Measurements from ENCODE around the gene E2F4. TPM values are rescaled to one million over a fixed set of nuclear protein-coding genes. Genes with fewer than 3 reads are reported as not detected.
A peak's percentile ranks its signal among the peaks of the same experiment; 100 is the strongest.

Gene E2F4
- polyA plus RNA-seq, 1 donor (not counting 4 experiments of a cell fraction or from before 2014, with no cell fraction given): 64.7 TPM

GRCh38 chr16:67154578-67155294, 37.2 kb upstream of the E2F4 start:
- H2AFZ ChIP-seq (ENCODE audit: control insufficient read depth, low read length): no peak overlapping the region
- dilution Hi-C loops (cut with MboI; ENCODE audit: extremely low pct_ligation_motif_present, low sequenced_read_pairs): no loop called here
- FAIRE-seq: no peak

GRCh38 chr16:67155295-67156142, 36.4 kb upstream of the E2F4 start:
- TF ChIP-seq CTCF (optimal IDR thresholded peaks at IDR 0.05 in 1 of 3, IDR thresholded peaks at IDR 0.05 in 1 of 3, conservative IDR thresholded peaks at IDR 0.05 in 1 of 3; ENCODE audit: extremely low read depth in 1 of 3, insufficient read depth in 2 of 3, low read length in 3 of 3) (peak; percentile 65 to 93 (median 89)), EZH2 (IDR thresholded peaks at IDR 0.05; ENCODE audit: low read length) (no peak)
- no peak overlapping the region for H2AFZ ChIP-seq (ENCODE audit: control insufficient read depth, low read length)
- no peak overlapping the region for H3K27ac ChIP-seq (ENCODE audit: control insufficient read depth, insufficient read depth, low read length)
- DNase-seq (ENCODE audit: low read depth, low spot score): no peak
- no peaks in the 10 kb centered on the region for H3K9me3 ChIP-seq (ENCODE audit: control insufficient read depth, low read depth, low read length)
- H3K4me3 ChIP-seq (ENCODE audit: control insufficient read depth in 2 of 3, extremely low read depth in 1 of 3, insufficient read depth in 2 of 3, low read depth in 1 of 3, low read length in 3 of 3): no peak overlapping the region
- H3K9me1 ChIP-seq (ENCODE audit: control insufficient read depth, extremely low read depth, insufficient read depth, low read length): peaks cover 3% of the 10 kb centered on the region
- no peaks in the 10 kb centered on the region for H3K79me2 ChIP-seq (ENCODE audit: control insufficient read depth, insufficient read depth, low read length)
- H3K36me3 ChIP-seq (ENCODE audit: control insufficient read depth in 2 of 2, extremely low read depth in 1 of 2, insufficient read depth in 2 of 2, low read length in 2 of 2): peaks cover 0 to 5% of the 10 kb centered on the region in 2 experiments
- dilution Hi-C loops (cut with MboI; ENCODE audit: extremely low pct_ligation_motif_present, low sequenced_read_pairs): no loop called here
- H3K9ac ChIP-seq (ENCODE audit: control insufficient read depth, extremely low read depth, insufficient read depth, low read length): no peak overlapping the region
- peaks cover 11% of the 10 kb centered on the region for H3K4me1 ChIP-seq (ENCODE audit: control insufficient read depth, extremely low read depth, insufficient read depth, low read length)
- H4K20me1 ChIP-seq (ENCODE audit: control insufficient read depth, extremely low read depth, insufficient read depth, low read length): peaks cover 7% of the 10 kb centered on the region
- H3K27me3 ChIP-seq (ENCODE audit: control insufficient read depth, extremely low read depth, insufficient read depth, low read length): no peaks in the 10 kb centered on the region
- H3K4me2 ChIP-seq (ENCODE audit: control insufficient read depth, extremely low read depth, insufficient read depth, low read depth, low read length): peak overlapping the region; percentile 41
- no peak for FAIRE-seq

More at GRCh38 chr16:67154578-67155294, 37.2 kb upstream of the E2F4 start:
- TF ChIP-seq EZH2 (IDR thresholded peaks at IDR 0.05; ENCODE audit: low read length) (no peak), CTCF (optimal IDR thresholded peaks at IDR 0.05 in 1 of 3, IDR thresholded peaks at IDR 0.05 in 1 of 3, conservative IDR thresholded peaks at IDR 0.05 in 1 of 3; ENCODE audit: extremely low read depth in 1 of 3, insufficient read depth in 2 of 3, low read length in 3 of 3) (no peak)
- peaks cover 0 to 5% of the 10 kb centered on the region in 2 experiments for H3K36me3 ChIP-seq (ENCODE audit: control insufficient read depth in 2 of 2, extremely low read depth in 1 of 2, insufficient read depth in 2 of 2, low read length in 2 of 2)
- H3K79me2 ChIP-seq (ENCODE audit: control insufficient read depth, insufficient read depth, low read length): no peaks in the 10 kb centered on the region
- H4K20me1 ChIP-seq (ENCODE audit: control insufficient read depth, extremely low read depth, insufficient read depth, low read length): peaks cover 7% of the 10 kb centered on the region
- no peak overlapping the region for H3K27ac ChIP-seq (ENCODE audit: control insufficient read depth, insufficient read depth, low read length)
- no peak overlapping the region for H3K4me3 ChIP-seq (ENCODE audit: control insufficient read depth in 2 of 3, extremely low read depth in 1 of 3, insufficient read depth in 2 of 3, low read depth in 1 of 3, low read length in 3 of 3)
- DNase-seq (ENCODE audit: low read depth, low spot score): no peak
- no peaks in the 10 kb centered on the region for H3K27me3 ChIP-seq (ENCODE audit: control insufficient read depth, extremely low read depth, insufficient read depth, low read length)
- H3K9me1 ChIP-seq (ENCODE audit: control insufficient read depth, extremely low read depth, insufficient read depth, low read length): peaks cover 3% of the 10 kb centered on the region
- no peaks in the 10 kb centered on the region for H3K9me3 ChIP-seq (ENCODE audit: control insufficient read depth, low read depth, low read length)
- peaks cover 11% of the 10 kb centered on the region for H3K4me1 ChIP-seq (ENCODE audit: control insufficient read depth, extremely low read depth, insufficient read depth, low read length)
- H3K4me2 ChIP-seq (ENCODE audit: control insufficient read depth, extremely low read depth, insufficient read depth, low read depth, low read length): peak overlapping the region; percentile 41
- H3K9ac ChIP-seq (ENCODE audit: control insufficient read depth, extremely low read depth, insufficient read depth, low read length): no peak overlapping the region
